PC-3 (cell line): ENCODE data around the gene STX8. TPM values are rescaled to one million over a fixed set of nuclear protein-coding genes. Genes with fewer than 3 reads are reported as not detected.

Experiments used
- ATAC-seq: fragments of 200-7000 bp; cut with Tn5 transposase; 2 replicates; pipeline ENCODE4 v1.9.1; 2020; ENCODE audit warnings: mild to moderate bottlenecking, moderate library complexity
- BruUV-seq: library from RNA; stranded (reverse); fragments of 400-500 nt; replicated peaks from 2 replicates; lab custom pipeline; 2021; lab: Mats Ljungman, UMichigan
- CTCF ChIA-PET: fragments of 300-600 bp; sonication (Branson Sonifier 250); formaldehyde crosslinking; loops from one replicate; lab custom pipeline; 2022; ENCODE audit warnings: antibody characterized with exemption; lab: Charles Lee
- POLR2A ChIA-PET: fragments of 300-600 bp; sonication (Branson Sonifier 250); formaldehyde crosslinking; loops from one replicate; lab custom pipeline; 2022; ENCODE audit warnings: antibody characterized with exemption; ENCODE audit not compliant: unreplicated experiment; lab: Charles Lee
- DNase-seq: peaks from one replicate; pipeline ENCODE4 v3.0.0-alpha.2; 2015
- H2AFZ ChIP-seq: fragments of 300-600 bp; sonication (generic); 2 replicates; pipeline ENCODE4 v1.6.0; 2016; ENCODE audit warnings: antibody characterized with exemption, low read length
- H3F3A ChIP-seq: fragments of 300-600 bp; sonication (generic); one replicate; pipeline ENCODE4 v1.6.0; 2017; ENCODE audit warnings: antibody characterized with exemption, low read length, control low read depth, mild to moderate bottlenecking; ENCODE audit not compliant: unreplicated experiment
- H3K27ac ChIP-seq: fragments of 300-600 bp; sonication (generic); 2 replicates; pipeline ENCODE4 v1.5.1; 2016; ENCODE audit warnings: mild to moderate bottlenecking, low read length
- H3K27me3 ChIP-seq: fragments of 300-600 bp; sonication (generic); 2 replicates; pipeline ENCODE4 v1.6.1; 2016; ENCODE audit warnings: low read length, mixed read lengths
- H3K36me3 ChIP-seq: fragments of 300-600 bp; sonication (generic); 2 replicates; pipeline ENCODE4 v1.6.1; 2016; ENCODE audit warnings: low read depth, mixed run types, low read length, mixed read lengths
- H3K4me1 ChIP-seq: fragments of 300-600 bp; sonication (generic); 2 replicates; pipeline ENCODE4 v1.5.1; 2016; ENCODE audit warnings: low read length; ENCODE audit not compliant: insufficient read depth
- H3K4me2 ChIP-seq: fragments of 300-600 bp; sonication (generic); 2 replicates; pipeline ENCODE4 v1.6.0; 2016; ENCODE audit warnings: low read length
- H3K4me3 ChIP-seq: fragments of 300-600 bp; sonication (generic); 2 replicates; pipeline ENCODE4 v1.5.1; 2016; ENCODE audit warnings: mild to moderate bottlenecking, low read length, mixed read lengths
- H3K79me2 ChIP-seq: fragments of 300-600 bp; sonication (generic); 2 replicates; pipeline ENCODE4 v1.6.1; 2017; ENCODE audit warnings: low read length, mixed read lengths
- H3K9ac ChIP-seq: fragments of 300-600 bp; sonication (generic); 2 replicates; pipeline ENCODE4 v1.6.0; 2016; ENCODE audit warnings: mild to moderate bottlenecking, low read length
- H3K9me2 ChIP-seq: fragments of 300-600 bp; sonication (generic); replicated peaks from 2 replicates; pipeline ENCODE4 v1.6.1; 2016; ENCODE audit warnings: mixed run types, low read length, mixed read lengths
- H3K9me3 ChIP-seq: fragments of 300-600 bp; sonication (generic); 2 replicates; pipeline ENCODE4 v1.6.1; 2016; ENCODE audit warnings: low read length, mixed read lengths
- H4K20me1 ChIP-seq: fragments of 300-600 bp; sonication (generic); 2 replicates; pipeline ENCODE4 v1.6.1; 2016; ENCODE audit warnings: low read length, mixed read lengths
- EZH2 ChIP-seq: fragments of 300-600 bp; sonication (generic); IDR thresholded peaks from one replicate; pipeline ENCODE4 v1.6.1; 2017; ENCODE audit warnings: antibody characterized with exemption, mild to moderate bottlenecking, low read length; ENCODE audit not compliant: unreplicated experiment
- EZH2phosphoT487 ChIP-seq: fragments of 300-600 bp; sonication (generic); IDR thresholded peaks from 2 replicates; pipeline ENCODE4 v1.6.1; 2018; ENCODE audit warnings: mild to moderate bottlenecking, antibody characterized with exemption, low read length, borderline replicate concordance
- intact Hi-C: fragments of 100-400 bp; cut with micrococcal nuclease; formaldehyde crosslinking; loops from 2 replicates; pipeline ENCODE4 v1.9.0; 2023
- total RNA-seq: library from RNA; depleted of rRNA; stranded (reverse); fragments of >200 nt; gene quantifications from 2 replicates; pipeline ENCODE4 v1.2.3, GENCODE V29; 2014
- TF ChIP-seq, protein P1 (sequence below): fragments of 300-600 bp; sonication (generic); conservative IDR thresholded peaks from 2 replicates; pipeline ENCODE4 v1.5.1; 2017; ENCODE audit warnings: antibody characterized with exemption, low read depth, mild to moderate bottlenecking, low read length

The STX8 gene
- total RNA-seq, 1 experiment from 2014 or later, result 57.4 TPM

DNA sequence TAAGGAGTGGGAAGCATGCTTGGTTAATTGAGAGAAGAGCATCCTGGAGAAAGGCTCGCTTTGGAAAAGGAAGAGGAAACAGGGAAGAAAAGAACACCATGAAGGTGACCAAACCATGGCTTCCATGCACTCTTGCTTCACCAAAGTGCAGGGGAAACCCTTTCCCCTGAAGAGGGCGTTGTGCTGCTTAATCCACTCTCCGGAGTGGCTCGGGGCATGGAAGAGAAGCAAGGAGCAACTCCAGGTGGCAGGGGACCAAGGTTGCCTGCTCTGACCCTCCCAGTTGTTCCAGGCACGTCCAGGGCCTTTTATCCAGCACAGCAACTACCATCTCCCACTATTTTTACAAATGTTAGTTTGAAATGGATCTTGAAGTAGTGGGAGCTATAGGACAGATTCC is 108.1 kb downstream of the STX8 start:
- Histone ChIP-seq H3F3A (no peaks in the 10 kb centered on the region), H3K9me2 (no peaks in the 10 kb centered on the region), H3K79me2 (no peaks in the 10 kb centered on the region), H3K4me3 (no peak overlapping the region), H3K27me3 (no peaks in the 10 kb centered on the region), H3K27ac (no peak overlapping the region), H3K4me1 (no peaks in the 10 kb centered on the region), H4K20me1 (no peaks in the 10 kb centered on the region), H2AFZ (no peak overlapping the region), H3K36me3 (no peaks in the 10 kb centered on the region), H3K4me2 (no peak overlapping the region), H3K9me3 (no peaks in the 10 kb centered on the region), H3K9ac (no peak overlapping the region)
- intact Hi-C loops, result no loop called here
- ATAC-seq (no peak), DNase-seq (no peak)
- POLR2A ChIA-PET, result no interaction called here
- TF ChIP-seq, protein P1, sequence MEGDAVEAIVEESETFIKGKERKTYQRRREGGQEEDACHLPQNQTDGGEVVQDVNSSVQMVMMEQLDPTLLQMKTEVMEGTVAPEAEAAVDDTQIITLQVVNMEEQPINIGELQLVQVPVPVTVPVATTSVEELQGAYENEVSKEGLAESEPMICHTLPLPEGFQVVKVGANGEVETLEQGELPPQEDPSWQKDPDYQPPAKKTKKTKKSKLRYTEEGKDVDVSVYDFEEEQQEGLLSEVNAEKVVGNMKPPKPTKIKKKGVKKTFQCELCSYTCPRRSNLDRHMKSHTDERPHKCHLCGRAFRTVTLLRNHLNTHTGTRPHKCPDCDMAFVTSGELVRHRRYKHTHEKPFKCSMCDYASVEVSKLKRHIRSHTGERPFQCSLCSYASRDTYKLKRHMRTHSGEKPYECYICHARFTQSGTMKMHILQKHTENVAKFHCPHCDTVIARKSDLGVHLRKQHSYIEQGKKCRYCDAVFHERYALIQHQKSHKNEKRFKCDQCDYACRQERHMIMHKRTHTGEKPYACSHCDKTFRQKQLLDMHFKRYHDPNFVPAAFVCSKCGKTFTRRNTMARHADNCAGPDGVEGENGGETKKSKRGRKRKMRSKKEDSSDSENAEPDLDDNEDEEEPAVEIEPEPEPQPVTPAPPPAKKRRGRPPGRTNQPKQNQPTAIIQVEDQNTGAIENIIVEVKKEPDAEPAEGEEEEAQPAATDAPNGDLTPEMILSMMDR, result no peak; the same call in 1 of the 2 replicates
- TF ChIP-seq EZH2, result no peak
- no peak for TF ChIP-seq EZH2phosphoT487
- BruUV-seq, result no TSS peak
- CTCF ChIA-PET, result no interaction called here

DNA sequence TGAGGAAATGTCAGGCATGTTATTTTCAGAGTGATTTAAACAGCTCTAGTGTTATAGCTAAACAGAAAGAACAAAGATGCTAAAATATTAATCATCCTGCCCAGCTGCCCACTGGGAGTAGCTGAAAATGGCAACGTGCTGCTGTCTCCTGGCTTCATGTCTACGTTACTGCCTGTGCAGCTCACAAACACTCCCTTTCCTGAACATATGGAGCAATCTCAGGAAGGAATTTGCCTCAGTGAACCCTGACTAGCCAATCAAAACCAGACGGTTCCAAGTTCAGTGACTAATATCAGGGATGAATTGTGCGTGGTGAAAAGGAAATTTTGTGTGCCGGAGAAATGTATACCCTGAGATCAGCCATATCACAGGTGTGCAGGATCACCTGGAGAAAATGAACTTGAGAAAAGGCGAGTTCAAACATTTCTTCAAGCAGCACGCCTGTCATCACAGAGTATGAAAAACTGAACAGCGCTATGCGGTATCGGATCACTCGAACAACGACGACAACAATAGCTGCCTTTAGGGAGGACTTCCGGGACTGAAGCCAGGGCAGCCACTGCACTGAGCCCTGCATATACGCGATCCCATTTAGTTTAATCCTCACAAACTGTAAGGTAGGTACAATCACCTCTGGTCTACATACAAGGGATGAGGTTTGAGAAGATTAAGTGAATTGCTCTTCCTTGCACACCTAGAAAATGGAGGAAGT is 110.3 kb downstream of the STX8 start:
- Histone ChIP-seq H3K79me2 (no peaks in the 10 kb centered on the region), H3K36me3 (no peaks in the 10 kb centered on the region), H3K4me3 (no peak overlapping the region), H3K4me1 (no peaks in the 10 kb centered on the region), H3K27ac (no peak overlapping the region), H3K4me2 (no peak overlapping the region), H3K9me3 (no peaks in the 10 kb centered on the region), H3K9ac (no peak overlapping the region), H4K20me1 (no peaks in the 10 kb centered on the region), H3K9me2 (no peaks in the 10 kb centered on the region), H3F3A (no peaks in the 10 kb centered on the region), H3K27me3 (no peaks in the 10 kb centered on the region), H2AFZ (no peak overlapping the region)
- DNase-seq, result no peak
- ATAC-seq, result no peak
- TF ChIP-seq, protein P1, result no peak
- TF ChIP-seq EZH2phosphoT487, result no peak
- no peak for TF ChIP-seq EZH2
- BruUV-seq, result no TSS peak
- ChIA-PET POLR2A (no interaction called here), CTCF (no interaction called here)
- intact Hi-C loops, result no loop called here

GRCh38 chr17:9457005-9457404 is 118.6 kb downstream of the STX8 start:
- CTCF ChIA-PET, result no interaction called here
- intact Hi-C loops, result no loop called here
- H3K4me1 ChIP-seq, result no peaks in the 10 kb centered on the region
- H3F3A ChIP-seq, result no peaks in the 10 kb centered on the region
- H3K27ac ChIP-seq, result no peak overlapping the region
- TF ChIP-seq EZH2phosphoT487 (no peak), EZH2 (no peak)
- TF ChIP-seq, protein P1, result no peak
- POLR2A ChIA-PET, result no interaction called here
- H3K9me2 ChIP-seq, result no peaks in the 10 kb centered on the region
- DNase-seq (no peak), ATAC-seq (no peak)
- no peak overlapping the region for H2AFZ ChIP-seq
- no peak overlapping the region for H3K9ac ChIP-seq
- no peaks in the 10 kb centered on the region for H3K36me3 ChIP-seq
- no TSS peak for BruUV-seq
- no peak overlapping the region for H3K4me2 ChIP-seq
- H3K27me3 ChIP-seq, result no peaks in the 10 kb centered on the region
- H3K79me2 ChIP-seq, result no peaks in the 10 kb centered on the region
- H3K4me3 ChIP-seq, result no peak overlapping the region
- H3K9me3 ChIP-seq, result no peaks in the 10 kb centered on the region
- H4K20me1 ChIP-seq, result no peaks in the 10 kb centered on the region
